CD4-positive, alpha-beta T cell (primary cell): ENCODE measurements around the gene VWF. TPM values are rescaled to one million over a fixed set of nuclear protein-coding genes. Genes with fewer than 3 reads are reported as not detected.
"Not testable (repeated sequence)": the region's sequence is repeated elsewhere in the genome, so short reads cannot be mapped to it uniquely, and the experiment has no call there.

ENCODE experiments used
- ATAC-seq: fragments of 200-7000 bp; cut with Tn5 transposase; one replicate; pipeline ENCODE4 v1.10.0; 2022; ENCODE audit warnings: mild to moderate bottlenecking; ENCODE audit not compliant: poor library complexity
- CTCF ChIA-PET: fragments of 350-600 bp; sonication (Branson Sonifier 250); formaldehyde crosslinking; loops from one replicate; lab custom pipeline; 2021; ENCODE audit warnings: antibody characterized with exemption, inconsistent platforms; lab: Charles Lee
- POLR2A ChIA-PET: fragments of 350-600 bp; sonication (Branson Sonifier 250); formaldehyde crosslinking; loops from one replicate; lab custom pipeline; 2021; ENCODE audit warnings: antibody characterized with exemption, inconsistent platforms; lab: Charles Lee
- DNase-seq, 14 experiments: peaks; one replicate each; pipeline ENCODE4 v3.0.0-alpha.2; 2013 to 2020; ENCODE audit warnings: mixed read lengths in 2 of 14
- H3K27ac ChIP-seq, 2 donors: one replicate each; pipeline versions ENCODE4 v1.5.1 to v1.7.0; 2013; ENCODE audit warnings: low read length in 2 of 2, low read depth in 1 of 2, mild to moderate bottlenecking in 1 of 2
- H3K27me3 ChIP-seq, 2 experiments: 1 replicate in 1 of 2; 2 replicates in 1 of 2; pipeline versions ENCODE4 v1.6.1 to v1.7.0; 2013; ENCODE audit warnings: low read length in 2 of 2, control low read depth in 1 of 2, mild to moderate bottlenecking in 1 of 2, moderate library complexity in 1 of 2; ENCODE audit not compliant: insufficient read depth in 2 of 2, control insufficient read depth in 1 of 2
- H3K36me3 ChIP-seq: one replicate; pipeline ENCODE4 v1.6.1; 2013; ENCODE audit warnings: low read length, control low read depth; ENCODE audit not compliant: insufficient read depth
- H3K4me1 ChIP-seq: one replicate; pipeline ENCODE4 v1.6.1; 2013; ENCODE audit warnings: low read length, control low read depth; ENCODE audit not compliant: insufficient read depth
- H3K4me3 ChIP-seq: one replicate; pipeline ENCODE4 v1.5.1; 2013; ENCODE audit warnings: mild to moderate bottlenecking, low read length, moderate library complexity
- H3K9me3 ChIP-seq, 2 experiments: 1 replicate in 1 of 2; 2 replicates in 1 of 2; pipeline versions ENCODE4 v1.6.1 to v1.7.0; 2013; ENCODE audit warnings: low read length in 2 of 2, mild to moderate bottlenecking in 2 of 2, control low read depth in 1 of 2, moderate library complexity in 1 of 2; ENCODE audit not compliant: control insufficient read depth in 1 of 2, insufficient read depth in 1 of 2
- H3K27ac Mint-ChIP-seq: one replicate; pipeline ENCODE4 v1.8.0; 2020; ENCODE audit warnings: mixed read lengths
- H3K27me3 Mint-ChIP-seq: one replicate; pipeline ENCODE4 v1.8.0; 2021; ENCODE audit warnings: mixed read lengths
- H3K36me3 Mint-ChIP-seq: one replicate; pipeline ENCODE4 v1.8.0; 2021; ENCODE audit warnings: low read depth, mixed read lengths
- H3K4me1 Mint-ChIP-seq: one replicate; pipeline ENCODE4 v1.8.0; 2021; ENCODE audit warnings: low read depth, mixed read lengths
- H3K4me3 Mint-ChIP-seq: one replicate; pipeline ENCODE4 v1.8.0; 2020; ENCODE audit warnings: mild to moderate bottlenecking, mixed read lengths
- H3K9me3 Mint-ChIP-seq: one replicate; pipeline ENCODE4 v1.8.0; 2020; ENCODE audit warnings: mixed read lengths
- CTCF ChIP-seq: fragments of 200-600 bp; IDR thresholded peaks from one replicate; pipeline ENCODE4 v1.8.0; 2022; ENCODE audit warnings: antibody characterized with exemption, mild to moderate bottlenecking
- intact Hi-C, 2 experiments: fragments of 100-400 bp; cut with DNase I in 1 of 2; cut with micrococcal nuclease in 1 of 2; formaldehyde crosslinking; loops; one replicate each; pipeline versions ENCODE4 v1.15.1 to v1.9.0; 2023 to 2025; cut with DNase I, micrococcal nuclease
- total RNA-seq, 174 experiments: library from RNA in 2 of 174; stranded (reverse) in 2 of 174; gene quantifications; one replicate each; pipeline ENCODE4 v1.2.3 and lab custom pipeline; 2021 to 2026

VWF gene
- total RNA-seq, 2 experiments from 2014 or later = 0.20 TPM; not detected in 1

- Mint-ChIP-seq H3K27me3 (peaks cover 4% of the 10 kb centered on the region), H3K27ac (no peak overlapping the region), H3K36me3 (no peaks in the 10 kb centered on the region), H3K4me3 (no peak overlapping the region), H3K4me1 (no peaks in the 10 kb centered on the region), H3K9me3 (no peaks in the 10 kb centered on the region)
- no peaks in the 10 kb centered on the region for H3K27me3 ChIP-seq
- no peaks in the 10 kb centered on the region for H3K9me3 ChIP-seq
- no peaks in the 10 kb centered on the region for H3K36me3 ChIP-seq
- no peak overlapping the region for H3K27ac ChIP-seq
- POLR2A ChIA-PET = no interaction called here
- no peaks in the 10 kb centered on the region for H3K4me1 ChIP-seq
- DNase-seq (no peak), ATAC-seq (no peak)
- H3K4me3 ChIP-seq = no peak overlapping the region
- intact Hi-C loops = no loop called here
- no peak for TF ChIP-seq CTCF
- CTCF ChIA-PET = no interaction called here
Observed at GRCh38 chr12:6020930-6021329, 103.5 kb downstream of the VWF start.

- DNase-seq = not testable (repeated sequence)
Observed at GRCh38 chr12:6020511-6020910, 104.0 kb downstream of the VWF start.

GRCh38 chr12:6019256-6019655 lies 105.2 kb downstream of the VWF start:
- DNase-seq, CTCF ChIA-PET, intact Hi-C loops, H3K27ac ChIP-seq, H3K9me3 ChIP-seq, H3K4me1 ChIP-seq, H3K9me3 Mint-ChIP-seq, H3K4me1 Mint-ChIP-seq, ATAC-seq, H3K4me3 ChIP-seq, H3K27ac Mint-ChIP-seq, POLR2A ChIA-PET, H3K4me3 Mint-ChIP-seq, H3K36me3 Mint-ChIP-seq, H3K27me3 ChIP-seq, H3K27me3 Mint-ChIP-seq, H3K36me3 ChIP-seq: not testable (repeated sequence)

More at GRCh38 chr12:6020511-6020910, 104.0 kb downstream of the VWF start:
- H3K36me3 ChIP-seq, H3K9me3 Mint-ChIP-seq, H3K36me3 Mint-ChIP-seq, H3K27me3 Mint-ChIP-seq, ATAC-seq, CTCF ChIA-PET, H3K4me3 ChIP-seq, H3K27me3 ChIP-seq, H3K4me1 Mint-ChIP-seq, POLR2A ChIA-PET, H3K27ac Mint-ChIP-seq, H3K4me1 ChIP-seq, H3K27ac ChIP-seq, intact Hi-C loops, H3K4me3 Mint-ChIP-seq, H3K9me3 ChIP-seq: not testable (repeated sequence)

DNA sequence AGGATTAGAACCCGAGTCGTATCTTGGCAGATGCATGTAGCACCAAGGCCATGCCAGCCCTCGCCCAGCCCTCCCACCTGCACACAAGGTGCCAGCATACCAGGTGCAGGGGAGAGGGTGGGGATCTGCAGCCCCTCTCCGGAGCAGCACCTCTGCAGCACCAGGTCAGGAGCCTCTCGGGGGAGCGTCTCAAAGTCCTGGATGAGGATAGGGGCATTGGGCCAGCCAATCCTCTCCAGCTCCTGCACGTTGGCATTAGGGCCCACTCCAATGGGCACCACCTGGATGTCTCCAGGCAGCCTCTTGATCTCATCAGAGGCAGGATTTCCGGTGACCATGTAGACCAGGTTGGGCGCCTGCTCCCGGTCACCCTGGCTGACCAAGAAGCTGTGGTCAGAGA lies 106.2 kb downstream of the VWF start:
- H3K36me3 Mint-ChIP-seq = no peaks in the 10 kb centered on the region
- H3K9me3 Mint-ChIP-seq = no peaks in the 10 kb centered on the region
- H3K36me3 ChIP-seq = no peaks in the 10 kb centered on the region
- ATAC-seq (no peak), DNase-seq (no peak)
- H3K4me3 ChIP-seq = no peak overlapping the region
- no peaks in the 10 kb centered on the region for H3K9me3 ChIP-seq
- ChIA-PET POLR2A (no interaction called here), CTCF (no interaction called here)
- H3K4me3 Mint-ChIP-seq = no peak overlapping the region
- H3K27ac ChIP-seq = no peak overlapping the region
- H3K27me3 Mint-ChIP-seq = no peaks in the 10 kb centered on the region
- intact Hi-C loops = no loop called here
- no peaks in the 10 kb centered on the region for H3K27me3 ChIP-seq
- no peak for TF ChIP-seq CTCF
- H3K4me1 ChIP-seq = no peaks in the 10 kb centered on the region
- H3K4me1 Mint-ChIP-seq = no peaks in the 10 kb centered on the region
- no peak overlapping the region for H3K27ac Mint-ChIP-seq
